Neuron (in vitro differentiated cells): ENCODE measurements around the gene FEZF2.

ENCODE experiments used
- H2AFZ ChIP-seq: one replicate; pipeline ENCODE4 v1.6.1; 2013; ENCODE audit warnings: low read depth, mild to moderate bottlenecking, inconsistent platforms, low read length, moderate library complexity
- H3K27me3 ChIP-seq: one replicate; pipeline ENCODE4 v1.6.1; 2013; ENCODE audit warnings: low read length; ENCODE audit not compliant: insufficient read depth
- H3K36me3 ChIP-seq: one replicate; pipeline ENCODE4 v1.6.1; 2013; ENCODE audit warnings: low read length; ENCODE audit not compliant: insufficient read depth
- H3K4me1 ChIP-seq: one replicate; pipeline ENCODE4 v1.6.1; 2013; ENCODE audit warnings: low read length; ENCODE audit not compliant: insufficient read depth
- H3K4me3 ChIP-seq: 2 replicates; pipeline ENCODE4 v1.5.1; 2013; ENCODE audit warnings: mild to moderate bottlenecking, low read length, moderate library complexity
- H3K9me3 ChIP-seq: one replicate; pipeline ENCODE4 v1.6.1; 2013; ENCODE audit warnings: low read length

FEZF2 gene

GRCh38 chr3:62373215-62373614, at the start of gene FEZF2:
FEZF2 (minus strand) TSS chr3:62373550; CDS start chr3:62372868, 682 bp downstream.
- Histone ChIP-seq H3K4me3 (no peak within 1 kb of the TSS), H3K9me3 (peaks cover 2% of the 10 kb centered on the region), H3K36me3 (no peaks in the 10 kb centered on the region), H3K4me1 (peaks cover 6% of the 10 kb centered on the region), H2AFZ (no peak within 1 kb of the TSS), H3K27me3 (peaks cover 96% of the 10 kb centered on the region)

GRCh38 chr3:62421207-62421606, 47.9 kb upstream of the FEZF2 start:
- peaks cover 14% of the 10 kb centered on the region for H3K4me1 ChIP-seq
- peaks cover 78% of the 10 kb centered on the region for H3K27me3 ChIP-seq
- H2AFZ ChIP-seq, result no peak overlapping the region
- no peaks in the 10 kb centered on the region for H3K36me3 ChIP-seq
- H3K4me3 ChIP-seq, result no peak overlapping the region
- H3K9me3 ChIP-seq, result peaks cover 5% of the 10 kb centered on the region

DNA sequence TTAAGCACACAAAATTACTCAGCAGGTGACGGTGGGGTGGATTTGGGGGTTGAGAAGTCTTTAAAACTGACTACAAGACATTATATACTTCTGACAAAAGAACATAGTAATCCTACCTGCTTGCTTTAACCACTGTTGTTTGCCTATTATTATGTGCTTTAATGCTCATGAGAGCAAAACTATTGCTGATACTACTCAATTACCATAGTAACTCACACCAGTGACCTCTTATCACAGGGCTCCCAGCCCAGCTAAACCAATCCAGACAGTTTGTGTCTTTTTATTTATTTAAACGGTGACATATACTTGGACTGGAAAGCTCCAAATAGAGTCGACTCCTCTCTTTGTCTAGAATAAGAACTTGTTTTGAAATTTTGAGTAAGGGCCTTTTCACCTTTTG, 42.8 kb upstream of the FEZF2 start:
- H3K27me3 ChIP-seq, result peaks cover 57% of the 10 kb centered on the region
- no peak overlapping the region for H3K4me3 ChIP-seq
- no peaks in the 10 kb centered on the region for H3K9me3 ChIP-seq
- H3K36me3 ChIP-seq, result no peaks in the 10 kb centered on the region
- no peak overlapping the region for H2AFZ ChIP-seq
- peaks cover 33% of the 10 kb centered on the region for H3K4me1 ChIP-seq

DNA sequence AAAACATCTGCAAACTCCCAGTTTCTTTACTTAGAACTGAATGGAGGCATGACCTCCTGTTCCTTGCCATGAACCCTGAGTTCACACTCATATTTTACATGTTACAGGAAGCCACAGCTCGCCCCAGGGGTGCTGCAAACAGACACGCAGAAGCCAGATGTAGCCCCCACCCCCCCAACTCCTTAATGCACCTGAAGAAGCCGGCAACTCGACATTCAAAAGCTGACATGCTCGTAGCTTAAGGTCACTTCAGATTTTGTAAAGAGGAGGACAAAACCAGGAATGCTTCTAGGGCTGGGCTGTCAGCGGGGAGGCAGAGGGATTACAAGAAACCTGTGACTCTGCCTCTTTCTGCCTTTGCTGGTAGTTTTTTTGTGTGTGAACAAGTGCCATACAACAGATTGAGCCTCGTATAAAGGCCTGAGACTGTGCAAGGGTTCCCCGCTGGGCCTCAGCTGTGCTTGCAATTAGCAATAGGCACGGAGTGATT, 42.0 kb upstream of the FEZF2 start:
- peaks cover 54% of the 10 kb centered on the region for H3K27me3 ChIP-seq
- H2AFZ ChIP-seq, result no peak overlapping the region
- H3K4me3 ChIP-seq, result no peak overlapping the region
- H3K4me1 ChIP-seq, result peaks cover 29% of the 10 kb centered on the region
- no peaks in the 10 kb centered on the region for H3K36me3 ChIP-seq
- no peaks in the 10 kb centered on the region for H3K9me3 ChIP-seq

GRCh38 chr3:62414786-62415185, 41.4 kb upstream of the FEZF2 start:
- Histone ChIP-seq H3K36me3 (no peaks in the 10 kb centered on the region), H3K9me3 (no peaks in the 10 kb centered on the region), H3K27me3 (peaks cover 53% of the 10 kb centered on the region), H3K4me1 (peaks cover 29% of the 10 kb centered on the region), H2AFZ (no peak overlapping the region), H3K4me3 (no peak overlapping the region)

DNA sequence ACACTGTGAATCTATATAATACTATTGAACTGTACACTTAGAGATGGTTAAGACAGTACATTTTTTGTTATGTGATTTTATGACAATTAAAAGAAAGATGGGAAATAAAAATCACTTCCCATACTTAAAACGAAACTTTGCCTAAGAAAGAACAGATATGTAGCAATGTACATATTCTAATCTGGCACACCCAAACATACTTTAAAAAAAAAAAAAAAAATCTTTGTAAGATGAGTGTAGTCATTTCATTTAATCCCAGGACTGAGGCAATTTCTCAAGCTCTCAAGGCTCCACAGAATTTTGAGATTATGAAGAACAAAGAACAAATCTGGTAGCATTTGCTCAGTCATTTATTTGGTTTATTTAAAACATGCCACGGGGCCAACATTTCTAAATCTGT, 40.3 kb upstream of the FEZF2 start:
- no peaks in the 10 kb centered on the region for H3K36me3 ChIP-seq
- peaks cover 50% of the 10 kb centered on the region for H3K27me3 ChIP-seq
- no peak overlapping the region for H2AFZ ChIP-seq
- no peak overlapping the region for H3K4me3 ChIP-seq
- H3K9me3 ChIP-seq, result no peaks in the 10 kb centered on the region
- H3K4me1 ChIP-seq, result peaks cover 29% of the 10 kb centered on the region

GRCh38 chr3:62406945-62407344, 33.6 kb upstream of the FEZF2 start:
- Histone ChIP-seq H2AFZ (no peak overlapping the region), H3K9me3 (no peaks in the 10 kb centered on the region), H3K36me3 (no peaks in the 10 kb centered on the region), H3K4me3 (no peak overlapping the region), H3K27me3 (peaks cover 67% of the 10 kb centered on the region), H3K4me1 (no peaks in the 10 kb centered on the region)

DNA sequence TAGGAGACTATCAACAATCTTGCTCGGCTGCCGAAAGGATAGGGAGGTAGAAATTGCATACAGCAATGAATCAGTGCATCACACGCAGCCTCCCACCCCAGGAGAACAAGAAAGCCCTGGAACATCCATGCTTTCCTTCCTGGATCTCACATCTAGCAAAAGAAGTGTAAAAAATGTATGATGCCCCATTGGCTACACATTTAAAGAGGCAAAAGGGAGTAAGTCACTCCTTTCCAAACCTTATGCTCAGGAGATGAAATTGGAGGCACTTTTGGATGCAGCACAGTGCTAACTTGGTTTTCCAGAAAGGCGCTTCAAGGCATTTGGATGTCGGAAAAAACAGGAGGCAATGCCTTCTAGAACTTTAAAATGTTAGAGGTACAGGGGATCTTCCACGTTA, 32.2 kb upstream of the FEZF2 start:
- H3K4me3 ChIP-seq, result no peak overlapping the region
- H2AFZ ChIP-seq, result no peak overlapping the region
- H3K27me3 ChIP-seq, result peaks cover 59% of the 10 kb centered on the region
- H3K4me1 ChIP-seq, result no peaks in the 10 kb centered on the region
- no peaks in the 10 kb centered on the region for H3K36me3 ChIP-seq
- no peaks in the 10 kb centered on the region for H3K9me3 ChIP-seq

DNA sequence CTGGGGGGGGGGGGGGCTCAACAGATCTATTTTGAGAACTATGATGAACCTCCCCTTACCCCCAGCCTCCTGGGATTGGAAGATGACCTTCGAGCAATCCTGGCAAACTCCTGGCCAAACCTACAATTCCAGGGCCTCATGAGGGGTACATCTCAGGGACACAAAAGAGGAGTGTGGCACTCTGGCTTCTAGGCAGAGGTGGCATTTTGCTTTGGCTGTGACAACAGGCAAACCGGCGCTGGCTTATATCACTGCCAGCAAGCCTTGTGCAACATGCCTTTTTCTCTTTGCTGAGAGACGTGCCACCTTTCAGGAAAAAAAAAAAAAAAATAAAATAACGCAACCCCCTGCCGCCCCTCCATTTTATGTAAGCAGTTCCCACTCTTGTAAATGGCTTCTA, 31.8 kb upstream of the FEZF2 start:
- Histone ChIP-seq H3K36me3 (no peaks in the 10 kb centered on the region), H3K27me3 (peaks cover 55% of the 10 kb centered on the region), H3K4me1 (no peaks in the 10 kb centered on the region), H3K9me3 (no peaks in the 10 kb centered on the region), H2AFZ (no peak overlapping the region), H3K4me3 (no peak overlapping the region)

GRCh38 chr3:62404321-62404720, 31.0 kb upstream of the FEZF2 start:
- no peak overlapping the region for H3K4me3 ChIP-seq
- H3K27me3 ChIP-seq, result peaks cover 53% of the 10 kb centered on the region
- H2AFZ ChIP-seq, result no peak overlapping the region
- no peaks in the 10 kb centered on the region for H3K36me3 ChIP-seq
- no peaks in the 10 kb centered on the region for H3K4me1 ChIP-seq
- H3K9me3 ChIP-seq, result no peaks in the 10 kb centered on the region

DNA sequence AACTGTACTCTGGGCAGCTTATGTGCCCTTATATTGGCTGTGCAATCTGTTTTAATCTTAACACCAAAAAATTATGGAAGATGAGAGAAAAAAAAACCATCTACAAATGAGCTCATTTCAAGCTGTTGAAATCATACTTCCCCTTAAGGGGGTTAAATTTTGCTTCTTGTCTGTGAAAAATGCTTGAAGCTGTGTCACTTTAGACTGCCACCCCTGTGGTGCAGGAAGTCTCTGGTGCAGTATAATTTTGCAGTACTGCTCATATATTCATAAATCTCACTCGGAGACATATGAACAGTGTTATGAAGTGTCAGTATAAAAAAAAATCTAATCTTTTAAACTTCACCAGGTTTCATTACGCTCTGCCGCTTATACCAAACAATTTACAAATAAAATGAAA, 30.4 kb upstream of the FEZF2 start:
- Histone ChIP-seq H3K36me3 (no peaks in the 10 kb centered on the region), H2AFZ (no peak overlapping the region), H3K9me3 (no peaks in the 10 kb centered on the region), H3K4me1 (no peaks in the 10 kb centered on the region), H3K27me3 (peaks cover 53% of the 10 kb centered on the region), H3K4me3 (no peak overlapping the region)

GRCh38 chr3:62392626-62393292, 19.4 kb upstream of the FEZF2 start:
- Histone ChIP-seq H3K27me3 (peaks cover 46% of the 10 kb centered on the region), H3K4me3 (no peak overlapping the region), H3K4me1 (no peaks in the 10 kb centered on the region), H2AFZ (no peak overlapping the region), H3K9me3 (peaks cover 4% of the 10 kb centered on the region), H3K36me3 (no peaks in the 10 kb centered on the region)

- Histone ChIP-seq H3K4me3 (no peak overlapping the region), H3K36me3 (no peaks in the 10 kb centered on the region), H3K4me1 (no peaks in the 10 kb centered on the region), H2AFZ (no peak overlapping the region), H3K9me3 (peaks cover 4% of the 10 kb centered on the region), H3K27me3 (peaks cover 43% of the 10 kb centered on the region)
Observed at GRCh38 chr3:62387251-62387650, 13.9 kb upstream of the FEZF2 start.

GRCh38 chr3:62379321-62379798, 6.0 kb upstream of the FEZF2 start:
- Histone ChIP-seq H3K4me1 (peaks cover 8% of the 10 kb centered on the region), H3K36me3 (no peaks in the 10 kb centered on the region), H2AFZ (no peak overlapping the region), H3K27me3 (peaks cover 83% of the 10 kb centered on the region), H3K9me3 (peaks cover 5% of the 10 kb centered on the region), H3K4me3 (no peak overlapping the region)
